WI38 (cell line): ENCODE measurements around the gene GABRB2.

Source experiments
- H3K4me3 ChIP-seq: 2 replicates; pipeline ENCODE4 v1.5.1; 2011; ENCODE audit warnings: low read depth, mild to moderate bottlenecking, control low read depth, low read length
- TF ChIP-seq, protein P1 (sequence below): IDR thresholded peaks from 2 replicates; pipeline ENCODE4 v1.5.1; 2012; ENCODE audit warnings: low read depth, mild to moderate bottlenecking, control low read depth, low read length

GABRB2 gene

DNA sequence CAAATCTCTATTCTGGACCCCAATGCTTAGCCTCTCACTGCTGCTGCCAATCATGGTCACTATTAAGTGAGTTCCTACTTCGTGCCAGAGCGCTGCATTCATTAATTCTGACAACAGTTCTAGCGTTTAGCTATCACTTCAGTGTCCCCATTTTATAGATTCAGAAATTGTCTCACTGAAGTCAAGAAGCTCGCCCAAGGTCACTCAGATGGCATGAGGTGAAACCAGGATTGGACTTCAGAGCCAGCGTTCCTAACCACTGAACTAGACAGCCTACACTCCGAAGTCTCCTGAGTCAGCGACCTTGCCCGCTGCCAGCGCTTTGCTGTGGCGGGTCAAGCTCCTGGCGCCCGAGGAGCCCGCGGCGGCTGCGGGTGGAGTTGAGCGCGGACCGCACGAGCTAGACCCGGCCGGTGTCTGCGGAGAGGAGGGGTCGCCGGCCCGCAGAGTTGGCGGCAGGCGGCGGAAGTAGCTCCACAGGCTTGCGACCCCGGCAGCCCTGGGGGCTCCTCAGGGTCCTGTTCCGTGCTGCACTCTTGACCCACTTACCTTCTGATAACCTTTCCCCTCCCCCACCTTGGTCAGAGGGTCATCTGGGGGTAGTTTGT lies 2.1 kb upstream of the GABRB2 start:
- no peak overlapping the region for H3K4me3 ChIP-seq
- TF ChIP-seq, protein P1, sequence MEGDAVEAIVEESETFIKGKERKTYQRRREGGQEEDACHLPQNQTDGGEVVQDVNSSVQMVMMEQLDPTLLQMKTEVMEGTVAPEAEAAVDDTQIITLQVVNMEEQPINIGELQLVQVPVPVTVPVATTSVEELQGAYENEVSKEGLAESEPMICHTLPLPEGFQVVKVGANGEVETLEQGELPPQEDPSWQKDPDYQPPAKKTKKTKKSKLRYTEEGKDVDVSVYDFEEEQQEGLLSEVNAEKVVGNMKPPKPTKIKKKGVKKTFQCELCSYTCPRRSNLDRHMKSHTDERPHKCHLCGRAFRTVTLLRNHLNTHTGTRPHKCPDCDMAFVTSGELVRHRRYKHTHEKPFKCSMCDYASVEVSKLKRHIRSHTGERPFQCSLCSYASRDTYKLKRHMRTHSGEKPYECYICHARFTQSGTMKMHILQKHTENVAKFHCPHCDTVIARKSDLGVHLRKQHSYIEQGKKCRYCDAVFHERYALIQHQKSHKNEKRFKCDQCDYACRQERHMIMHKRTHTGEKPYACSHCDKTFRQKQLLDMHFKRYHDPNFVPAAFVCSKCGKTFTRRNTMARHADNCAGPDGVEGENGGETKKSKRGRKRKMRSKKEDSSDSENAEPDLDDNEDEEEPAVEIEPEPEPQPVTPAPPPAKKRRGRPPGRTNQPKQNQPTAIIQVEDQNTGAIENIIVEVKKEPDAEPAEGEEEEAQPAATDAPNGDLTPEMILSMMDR: no peak

DNA sequence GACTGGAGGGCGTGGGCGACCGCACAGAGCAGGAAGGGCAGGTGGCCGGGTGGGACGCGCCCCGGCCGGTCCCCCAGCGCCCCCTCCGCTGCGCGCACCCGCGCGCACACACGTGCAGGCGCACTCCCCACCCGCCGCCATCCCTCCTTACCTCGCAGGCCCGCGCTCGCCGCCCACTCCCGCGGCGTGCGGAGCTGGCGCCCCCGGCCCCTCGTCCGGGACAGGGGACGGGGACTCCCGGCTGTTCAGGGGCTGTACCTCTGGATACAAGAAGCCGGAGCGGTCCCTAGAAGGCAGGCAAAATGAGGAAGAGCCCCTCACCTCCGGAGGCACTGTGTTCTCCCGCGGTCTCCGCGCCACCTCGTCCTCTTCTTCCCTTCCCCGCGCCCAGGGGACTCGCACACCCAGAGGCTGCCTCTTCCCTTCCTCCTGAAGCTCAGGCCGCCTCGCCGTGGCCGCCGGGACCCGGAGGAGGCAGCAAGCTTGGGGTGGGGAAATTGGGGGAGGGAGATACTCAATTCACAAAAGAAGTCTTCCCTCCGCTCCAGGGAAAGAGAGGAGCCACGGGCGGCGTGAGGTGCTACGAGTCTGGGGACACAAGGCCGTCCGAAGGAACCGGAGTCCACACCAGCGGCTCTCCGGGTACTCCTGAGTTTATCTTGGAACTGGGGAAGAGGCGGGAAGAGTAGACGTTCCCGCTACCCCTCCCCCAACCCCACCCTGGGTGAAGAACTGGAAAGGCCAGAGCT lies 1.4 kb upstream of the GABRB2 start:
- H3K4me3 ChIP-seq: no peak overlapping the region
- TF ChIP-seq, protein P1: no peak

DNA sequence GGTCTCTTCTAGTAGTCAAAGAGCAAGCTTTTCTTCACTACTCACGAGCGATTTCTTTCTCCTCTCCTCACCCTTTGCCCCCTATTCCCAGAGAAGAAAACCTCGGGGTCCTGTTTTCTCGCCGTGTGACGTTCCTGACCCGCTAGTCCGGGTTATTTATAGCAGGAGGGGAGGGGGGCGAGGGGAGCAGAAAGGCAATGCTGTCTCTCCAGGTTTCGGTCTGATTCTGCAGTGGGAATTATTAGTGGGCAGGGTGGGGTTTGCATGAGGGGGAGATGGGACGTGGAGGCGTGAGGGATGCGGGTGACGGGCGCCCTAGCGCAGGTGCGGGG lies 847 bp upstream of the GABRB2 start:
- H3K4me3 ChIP-seq: no peak overlapping the region
- TF ChIP-seq, protein P1: no peak

DNA sequence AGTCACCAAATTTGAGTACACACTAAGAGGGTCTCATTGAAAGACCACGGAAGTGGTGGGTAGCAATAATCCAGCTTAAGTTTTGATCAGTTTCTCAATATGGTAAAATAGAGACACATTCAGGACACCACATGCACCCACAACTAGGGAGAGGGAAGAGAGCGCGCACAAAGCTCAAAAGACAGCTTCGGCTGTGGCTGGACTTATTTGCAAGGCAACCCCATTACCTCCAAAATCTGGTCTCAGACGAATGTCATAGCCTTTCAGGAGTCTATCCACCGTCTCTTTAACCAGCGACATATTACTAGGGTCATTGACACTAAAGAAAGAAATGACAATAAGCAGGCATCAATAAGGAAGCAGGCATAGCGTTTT lies 443 bp downstream of the GABRB2 start:
- TF ChIP-seq, protein P1: no peak
- H3K4me3 ChIP-seq: no peak overlapping the region

DNA sequence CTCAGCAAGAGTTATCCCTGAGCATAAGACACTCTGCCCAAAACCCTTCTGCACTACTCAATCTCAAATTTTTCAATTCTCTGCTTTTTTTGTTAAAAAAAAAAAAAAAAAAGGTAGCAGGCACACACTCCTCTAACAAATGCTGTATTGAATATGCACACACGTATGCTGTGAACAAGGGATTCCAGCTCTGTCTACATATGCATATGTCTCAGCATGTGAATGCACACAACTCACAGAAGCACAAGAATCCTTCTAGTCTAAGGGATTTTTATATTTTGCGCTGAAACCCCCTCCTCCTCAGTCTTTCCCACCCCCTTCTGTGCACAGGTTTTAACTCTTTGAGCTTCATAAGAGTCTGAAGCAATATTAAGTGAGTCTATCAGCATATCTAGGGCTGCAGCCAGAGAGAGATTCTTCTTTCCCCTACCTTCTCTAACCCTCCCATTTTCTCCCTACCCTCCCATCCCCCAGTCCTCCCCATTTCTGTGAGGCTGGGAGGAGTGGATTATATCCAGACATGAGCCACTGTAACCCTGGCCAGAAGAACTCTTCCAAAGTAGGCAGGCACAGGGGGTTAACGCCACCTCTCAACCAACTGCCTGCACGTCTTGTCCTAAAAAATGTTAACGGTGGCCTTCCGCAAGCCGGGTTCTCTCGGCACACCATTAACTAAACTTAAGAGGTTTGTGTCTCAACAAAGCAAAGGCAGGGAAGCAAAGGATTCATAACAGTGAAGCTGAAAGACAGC lies 1.0 kb downstream of the GABRB2 start:
- H3K4me3 ChIP-seq: no peak overlapping the region
- TF ChIP-seq, protein P1: no peak

DNA sequence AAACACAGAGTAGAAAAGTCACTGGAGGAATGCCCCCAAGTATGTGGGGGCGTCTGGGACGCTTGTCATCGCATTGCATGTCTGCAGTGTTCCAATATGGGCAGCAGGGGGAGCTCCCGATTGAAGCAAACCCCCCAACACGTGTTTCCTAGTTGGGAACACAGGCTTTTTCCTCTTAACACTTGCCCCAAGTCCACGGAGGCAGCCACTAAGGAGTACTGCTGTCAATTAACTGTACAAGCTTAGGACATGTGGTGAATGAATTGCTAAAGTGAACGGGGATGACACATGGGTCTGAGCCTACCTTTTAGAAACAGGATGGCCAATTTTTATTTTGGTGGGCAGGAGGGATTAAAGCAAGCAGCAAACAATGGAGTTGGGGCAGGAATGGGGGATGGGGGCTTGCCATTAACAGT lies 2.2 kb downstream of the GABRB2 start:
- TF ChIP-seq, protein P1: peak; percentile 53
- no peak overlapping the region for H3K4me3 ChIP-seq

DNA sequence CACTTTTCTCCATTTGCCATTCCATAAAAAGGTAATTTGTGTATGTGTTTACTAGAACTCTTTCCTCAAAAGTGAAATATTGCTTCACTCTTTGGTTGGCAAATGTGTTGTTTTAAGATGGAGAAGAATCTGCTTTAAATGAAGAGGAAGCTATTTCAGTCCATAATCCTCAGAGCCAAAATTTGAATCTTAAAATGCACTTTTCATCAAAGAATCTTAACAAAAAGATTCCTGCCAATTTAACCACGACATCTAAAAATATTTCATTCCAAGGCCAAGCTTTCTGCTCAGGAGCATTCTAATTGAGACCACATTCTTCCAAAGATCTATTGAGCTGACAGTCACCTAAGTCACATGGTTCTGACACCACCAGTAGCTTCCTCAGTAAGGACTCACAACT lies 7.5 kb downstream of the GABRB2 start:
- TF ChIP-seq, protein P1: no peak
- H3K4me3 ChIP-seq: no peak overlapping the region
